Measurements from ENCODE around the gene PARD3.

- TF ChIP-seq EZH2 (IDR thresholded peaks at IDR 0.05; ENCODE audit: borderline replicate concordance, low read depth, low read length, severe bottlenecking): no peak
- TF ChIP-seq POLR2A (IDR thresholded peaks at IDR 0.05; ENCODE audit: low read depth, low read length): no peak
- no peak for TF ChIP-seq MAX (IDR thresholded peaks at IDR 0.05; ENCODE audit: insufficient read depth, insufficient read length)
- TF ChIP-seq CTCF (IDR thresholded peaks at IDR 0.05; ENCODE audit: extremely low read depth in 1 of 2, insufficient read depth in 1 of 2, low read depth in 1 of 2, low read length in 2 of 2): no peak
- TF ChIP-seq POLR2AphosphoS5 (IDR thresholded peaks at IDR 0.05; ENCODE audit: insufficient read depth, low read depth, low read length): no peak
- TF ChIP-seq FOS (IDR thresholded peaks at IDR 0.05; ENCODE audit: borderline replicate concordance, insufficient read depth, low read length): no peak
- TF ChIP-seq MYC (IDR thresholded peaks at IDR 0.05; ENCODE audit: low read depth, low read length): no peak
- TF ChIP-seq GATA2 (IDR thresholded peaks at IDR 0.05; ENCODE audit: insufficient read depth, insufficient read length, low read depth, low read length): no peak
Measured at GRCh38 chr10:34635111-34635510, 180.0 kb downstream of the PARD3 start.
